Upper lobe of left lung (tissue), 6 donors: ENCODE measurements around the gene GPR65. TPM values are rescaled to one million over a fixed set of nuclear protein-coding genes. Genes with fewer than 3 reads are reported as not detected.
A peak's percentile ranks its signal among the peaks of the same experiment; 100 is the strongest.

ENCODE experiments used
- ATAC-seq, 2 donors: fragments of 200-7000 bp; cut with Tn5 transposase; one replicate each; pipeline ENCODE4 v1.9.1; 2022; ENCODE audit warnings: mild to moderate bottlenecking in 2 of 2, moderate library complexity in 2 of 2; ENCODE audit not compliant: low FRiP score in 2 of 2
- DNase-seq, 2 donors: peaks; one replicate each; pipeline ENCODE4 v3.0.0-alpha.2; 2019 to 2020
- H3K27ac ChIP-seq, 4 donors: fragments of 200-600 bp; sonication (generic); one replicate each; pipeline ENCODE4 v1.5.1; 2016 to 2019
- H3K27me3 ChIP-seq, 4 donors: fragments of 200-600 bp; sonication (generic); one replicate each; pipeline ENCODE4 v1.5.1; 2017 to 2019
- H3K36me3 ChIP-seq, 4 donors: fragments of 200-600 bp; sonication (generic); one replicate each; pipeline ENCODE4 v1.5.1; 2016 to 2019
- H3K4me1 ChIP-seq, 4 donors: fragments of 200-600 bp; sonication (generic); one replicate each; pipeline ENCODE4 v1.5.1; 2018 to 2019
- H3K4me3 ChIP-seq, 4 donors: fragments of 200-600 bp; sonication (generic); one replicate each; pipeline ENCODE4 v1.5.1; 2017 to 2019; ENCODE audit warnings: mild to moderate bottlenecking in 2 of 4, moderate library complexity in 1 of 4
- H3K9me3 ChIP-seq, 4 donors: fragments of 200-600 bp; sonication (generic); one replicate each; pipeline ENCODE4 v1.5.1; 2018 to 2019
- EP300 ChIP-seq, 4 donors: sonication (generic); formaldehyde crosslinking; IDR thresholded peaks; one replicate each; pipeline ENCODE4 v1.5.1; 2017; ENCODE audit warnings: antibody characterized with exemption in 4 of 4, control low read depth in 2 of 4
- POLR2A ChIP-seq, 4 donors: fragments of 450-650 bp; IDR thresholded peaks; one replicate each; pipeline ENCODE4 v1.5.1; 2016 to 2017; ENCODE audit warnings: antibody characterized with exemption in 4 of 4, mild to moderate bottlenecking in 2 of 4
- POLR2AphosphoS5 ChIP-seq, 2 donors: sonication (generic); formaldehyde crosslinking; IDR thresholded peaks; one replicate each; pipeline ENCODE4 v1.5.1; 2017; ENCODE audit warnings: antibody characterized with exemption in 2 of 2
- WGBS, 2 donors: methylation state at CpG; one replicate each; pipeline ENCODE4 v1.1.5; 2017 to 2018; 5-methylcytosine and 5-hydroxymethylcytosine counted together
- total RNA-seq, 6 donors: library from RNA; depleted of rRNA in 4 of 6; stranded (reverse); fragments of >200 nt in 4 of 6; gene quantifications; one replicate each; pipeline versions ENCODE4 v1.1.0 to v1.2.1, GENCODE V29; 2016 to 2021
- TF ChIP-seq, protein P1 (sequence below), 6 experiments: fragments of 450-650 bp in 4 of 6; fragments of 200-600 bp in 2 of 6; sonication (generic) in 2 of 6; IDR thresholded peaks; one replicate each; pipeline ENCODE4 v1.5.1; 2016 to 2019; ENCODE audit warnings: antibody characterized with exemption in 6 of 6
- donor health status: DM: no; HTN: no; CAD: no; lungs with moderate emphysema.
- donor health status: DM: no; HTN: yes; CAD: no; lungs with severe emphysema.

Gene GPR65, protein sequence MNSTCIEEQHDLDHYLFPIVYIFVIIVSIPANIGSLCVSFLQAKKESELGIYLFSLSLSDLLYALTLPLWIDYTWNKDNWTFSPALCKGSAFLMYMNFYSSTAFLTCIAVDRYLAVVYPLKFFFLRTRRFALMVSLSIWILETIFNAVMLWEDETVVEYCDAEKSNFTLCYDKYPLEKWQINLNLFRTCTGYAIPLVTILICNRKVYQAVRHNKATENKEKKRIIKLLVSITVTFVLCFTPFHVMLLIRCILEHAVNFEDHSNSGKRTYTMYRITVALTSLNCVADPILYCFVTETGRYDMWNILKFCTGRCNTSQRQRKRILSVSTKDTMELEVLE
- 1 to 10 TPM; 3.2 to 7.0 (median 3.8) TPM for total RNA-seq

DNA sequence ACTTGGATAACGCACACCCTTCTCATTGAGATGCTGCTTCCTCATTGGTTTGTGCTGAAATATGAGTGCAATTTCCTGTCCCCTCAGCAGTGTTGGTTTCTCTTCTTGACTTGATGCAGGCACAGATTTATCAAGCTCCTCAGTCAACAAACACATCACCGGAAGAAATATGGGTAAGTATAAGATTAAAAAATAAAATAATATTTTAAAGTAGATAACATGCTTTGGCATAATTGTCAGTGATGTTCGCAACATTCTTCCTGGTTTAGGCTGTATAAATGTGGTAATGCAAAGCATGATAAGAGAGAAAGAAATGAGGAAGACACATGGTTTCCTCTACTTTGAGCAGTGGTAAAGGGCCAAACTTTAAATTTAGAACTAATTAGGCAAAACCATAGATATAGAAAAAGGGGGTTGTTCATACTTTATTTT is at the start of gene GPR65:
GPR65 (plus strand) TSS at position 86 of the 432 bp plus-strand sequence. CDS start 5,713 bp downstream, outside the sequence.
- TF ChIP-seq POLR2A (IDR thresholded peaks at IDR 0.05) (peak in 1 of 4 donors; percentile 66), POLR2AphosphoS5 (IDR thresholded peaks at IDR 0.05) (no peak), EP300 (IDR thresholded peaks at IDR 0.05) (no peak)
- TF ChIP-seq, protein P1, sequence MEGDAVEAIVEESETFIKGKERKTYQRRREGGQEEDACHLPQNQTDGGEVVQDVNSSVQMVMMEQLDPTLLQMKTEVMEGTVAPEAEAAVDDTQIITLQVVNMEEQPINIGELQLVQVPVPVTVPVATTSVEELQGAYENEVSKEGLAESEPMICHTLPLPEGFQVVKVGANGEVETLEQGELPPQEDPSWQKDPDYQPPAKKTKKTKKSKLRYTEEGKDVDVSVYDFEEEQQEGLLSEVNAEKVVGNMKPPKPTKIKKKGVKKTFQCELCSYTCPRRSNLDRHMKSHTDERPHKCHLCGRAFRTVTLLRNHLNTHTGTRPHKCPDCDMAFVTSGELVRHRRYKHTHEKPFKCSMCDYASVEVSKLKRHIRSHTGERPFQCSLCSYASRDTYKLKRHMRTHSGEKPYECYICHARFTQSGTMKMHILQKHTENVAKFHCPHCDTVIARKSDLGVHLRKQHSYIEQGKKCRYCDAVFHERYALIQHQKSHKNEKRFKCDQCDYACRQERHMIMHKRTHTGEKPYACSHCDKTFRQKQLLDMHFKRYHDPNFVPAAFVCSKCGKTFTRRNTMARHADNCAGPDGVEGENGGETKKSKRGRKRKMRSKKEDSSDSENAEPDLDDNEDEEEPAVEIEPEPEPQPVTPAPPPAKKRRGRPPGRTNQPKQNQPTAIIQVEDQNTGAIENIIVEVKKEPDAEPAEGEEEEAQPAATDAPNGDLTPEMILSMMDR (IDR thresholded peaks at IDR 0.05): no peak
- ATAC-seq: peak in 1 of 2 donors; percentile 81
- Histone ChIP-seq H3K9me3 (no peaks in the 10 kb centered on the region), H3K4me1 (peaks cover 0 to 4% (median 0%) of the 10 kb centered on the region in 4 donors), H3K27ac (peak within 1 kb of the TSS; percentile 69 to 80 (median 72)), H3K36me3 (no peaks in the 10 kb centered on the region), H3K4me3 (peak within 1 kb of the TSS in 3 of 4 donors; percentile 15 to 34 (median 25)), H3K27me3 (no peaks in the 10 kb centered on the region)
- peak in 1 of 2 donors; percentile 31 for DNase-seq
- WGBS, 2 donors: 31 to 39% methylated on average over 3 of the region's 3 CpGs

DNA sequence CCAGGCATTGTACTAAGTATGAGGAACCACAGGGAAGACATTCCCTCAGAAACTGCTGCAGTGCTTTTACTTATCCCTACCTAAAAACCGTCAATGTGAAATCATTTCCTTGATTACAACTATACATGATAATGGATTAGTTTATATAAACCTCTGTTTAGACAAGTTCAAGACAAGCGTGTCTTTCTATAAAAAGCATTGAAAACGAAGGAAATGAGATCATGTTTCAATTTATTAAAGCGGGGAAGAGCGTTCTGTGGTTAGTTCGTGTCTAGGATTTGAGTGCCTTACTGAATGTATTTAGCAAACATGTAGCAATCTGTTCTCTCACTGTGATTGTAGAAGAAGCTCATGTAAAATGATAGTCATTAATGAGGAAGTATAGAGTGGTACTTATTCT is 49.4 kb upstream of the GPR65 start:
- Histone ChIP-seq H3K4me1 (no peaks in the 10 kb centered on the region), H3K4me3 (no peak overlapping the region), H3K36me3 (peaks cover 0 to 13% (median 2%) of the 10 kb centered on the region in 4 donors), H3K9me3 (no peaks in the 10 kb centered on the region), H3K27ac (no peak overlapping the region), H3K27me3 (no peaks in the 10 kb centered on the region)
- no peak for ATAC-seq
- DNase-seq: no peak
- TF ChIP-seq POLR2A (IDR thresholded peaks at IDR 0.05) (no peak), POLR2AphosphoS5 (IDR thresholded peaks at IDR 0.05) (no peak), EP300 (IDR thresholded peaks at IDR 0.05) (no peak)
- TF ChIP-seq, protein P1 (IDR thresholded peaks at IDR 0.05): no peak
- WGBS, 2 donors: 58 to 73% methylated on average over 6 of the region's 6 CpGs

DNA sequence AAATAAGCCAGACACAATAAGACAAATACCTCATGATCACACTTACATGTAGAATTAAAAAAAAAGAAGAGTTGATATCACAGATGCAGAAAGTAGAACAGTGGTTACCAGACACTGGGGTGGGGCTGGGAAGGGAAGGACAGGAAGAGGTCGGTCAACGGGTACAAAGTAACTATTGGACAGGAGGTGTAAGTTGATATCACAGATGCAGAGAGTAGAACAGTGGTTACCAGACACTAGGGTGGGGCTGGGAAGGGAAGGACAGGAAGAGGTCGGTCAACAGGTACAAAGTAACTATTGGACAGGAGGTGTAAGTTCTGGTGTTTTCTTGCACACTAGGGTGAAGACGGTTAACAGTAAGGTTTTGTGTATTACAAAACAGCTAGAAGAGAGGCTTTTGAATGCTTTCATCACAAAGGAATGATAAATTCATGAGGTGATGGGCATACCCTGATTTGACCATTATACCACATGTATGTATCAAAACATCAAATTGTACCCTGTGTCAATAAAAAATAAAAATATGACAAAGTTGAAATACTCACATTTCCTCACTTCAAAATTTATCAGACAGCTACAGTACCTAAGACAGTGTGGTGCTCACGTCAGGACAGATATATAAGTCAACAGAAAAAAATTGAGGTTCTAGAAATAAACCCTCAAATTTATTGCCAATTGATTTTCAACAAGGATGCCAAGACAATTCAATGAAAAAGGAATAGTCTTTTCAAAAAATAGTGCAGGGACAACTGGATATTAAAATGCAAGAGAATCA is 44.7 kb upstream of the GPR65 start:
- DNase-seq (no peak), ATAC-seq (no peak)
- no peak overlapping the region for H3K27ac ChIP-seq
- WGBS, 2 donors: 83 to 90% methylated on average over 5 of the region's 5 CpGs
- H3K4me1 ChIP-seq: no peaks in the 10 kb centered on the region
- no peaks in the 10 kb centered on the region for H3K9me3 ChIP-seq
- no peak for TF ChIP-seq POLR2AphosphoS5 (IDR thresholded peaks at IDR 0.05)
- no peak for TF ChIP-seq POLR2A (IDR thresholded peaks at IDR 0.05)
- no peak for TF ChIP-seq EP300 (IDR thresholded peaks at IDR 0.05)
- TF ChIP-seq, protein P1 (IDR thresholded peaks at IDR 0.05): no peak
- no peak overlapping the region for H3K4me3 ChIP-seq
- H3K36me3 ChIP-seq: peaks cover 3 to 39% (median 7%) of the 10 kb centered on the region in 4 donors
- H3K27me3 ChIP-seq: no peaks in the 10 kb centered on the region

DNA sequence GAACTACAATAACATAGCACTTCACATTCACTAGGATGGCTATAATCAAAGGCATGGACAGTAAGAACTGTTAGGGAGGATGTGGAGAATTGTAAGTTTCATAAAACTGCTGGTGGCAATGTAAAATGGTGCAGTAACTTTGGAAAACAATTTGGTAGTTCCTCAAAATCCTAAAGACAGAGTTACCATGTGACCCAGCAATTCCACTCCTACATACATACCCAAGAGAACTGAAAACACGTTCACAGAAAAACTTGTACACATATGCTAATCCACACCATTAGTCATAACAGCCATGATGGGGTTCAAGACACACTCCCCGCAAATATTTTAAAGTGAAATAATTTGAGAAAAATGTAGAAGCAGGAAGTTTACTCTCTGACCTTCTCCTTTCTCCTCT is 43.7 kb upstream of the GPR65 start:
- H3K27ac ChIP-seq: no peak overlapping the region
- H3K36me3 ChIP-seq: peaks cover 3 to 47% (median 9%) of the 10 kb centered on the region in 4 donors
- no peak for ATAC-seq
- DNase-seq: no peak
- H3K9me3 ChIP-seq: no peaks in the 10 kb centered on the region
- no peaks in the 10 kb centered on the region for H3K27me3 ChIP-seq
- WGBS, 2 donors: 88 to 89% methylated on average over 2 of the region's 2 CpGs
- TF ChIP-seq POLR2A (IDR thresholded peaks at IDR 0.05) (no peak), POLR2AphosphoS5 (IDR thresholded peaks at IDR 0.05) (no peak)
- no peak overlapping the region for H3K4me3 ChIP-seq
- no peaks in the 10 kb centered on the region for H3K4me1 ChIP-seq

DNA sequence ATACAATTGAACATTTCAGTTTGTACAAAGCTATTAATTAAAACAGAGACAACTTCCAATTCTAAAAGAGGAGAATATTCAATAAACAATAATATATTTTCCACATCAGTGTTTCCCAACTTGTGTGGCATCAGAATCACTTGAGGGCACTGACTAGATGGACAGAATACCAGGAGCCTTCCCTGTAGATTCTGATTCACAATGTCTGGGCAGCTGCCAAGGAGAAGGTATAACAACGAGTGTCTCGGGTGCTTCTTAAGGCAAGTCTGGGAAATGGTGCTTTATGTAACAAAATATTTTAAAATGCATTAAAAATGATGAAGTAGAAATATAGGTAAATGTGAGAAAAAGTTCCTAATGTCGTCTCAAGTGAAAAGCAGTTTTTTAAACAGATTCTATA is 38.1 kb upstream of the GPR65 start:
- peaks cover 3 to 53% (median 8%) of the 10 kb centered on the region in 4 donors for H3K36me3 ChIP-seq
- no peaks in the 10 kb centered on the region for H3K9me3 ChIP-seq
- no peaks in the 10 kb centered on the region for H3K27me3 ChIP-seq
- no peak for DNase-seq
- 87% methylated on average over 3 of the region's 3 CpGs for WGBS, 2 donors
- TF ChIP-seq POLR2AphosphoS5 (IDR thresholded peaks at IDR 0.05): no peak
- TF ChIP-seq, protein P1 (IDR thresholded peaks at IDR 0.05): no peak
- TF ChIP-seq EP300 (IDR thresholded peaks at IDR 0.05): no peak
- no peak for TF ChIP-seq POLR2A (IDR thresholded peaks at IDR 0.05)
- H3K4me3 ChIP-seq: no peak overlapping the region
- no peak for ATAC-seq
- no peaks in the 10 kb centered on the region for H3K4me1 ChIP-seq
- no peak overlapping the region for H3K27ac ChIP-seq
